ENCODE results near the gene ADRA2C.

ADRA2C gene

DNA sequence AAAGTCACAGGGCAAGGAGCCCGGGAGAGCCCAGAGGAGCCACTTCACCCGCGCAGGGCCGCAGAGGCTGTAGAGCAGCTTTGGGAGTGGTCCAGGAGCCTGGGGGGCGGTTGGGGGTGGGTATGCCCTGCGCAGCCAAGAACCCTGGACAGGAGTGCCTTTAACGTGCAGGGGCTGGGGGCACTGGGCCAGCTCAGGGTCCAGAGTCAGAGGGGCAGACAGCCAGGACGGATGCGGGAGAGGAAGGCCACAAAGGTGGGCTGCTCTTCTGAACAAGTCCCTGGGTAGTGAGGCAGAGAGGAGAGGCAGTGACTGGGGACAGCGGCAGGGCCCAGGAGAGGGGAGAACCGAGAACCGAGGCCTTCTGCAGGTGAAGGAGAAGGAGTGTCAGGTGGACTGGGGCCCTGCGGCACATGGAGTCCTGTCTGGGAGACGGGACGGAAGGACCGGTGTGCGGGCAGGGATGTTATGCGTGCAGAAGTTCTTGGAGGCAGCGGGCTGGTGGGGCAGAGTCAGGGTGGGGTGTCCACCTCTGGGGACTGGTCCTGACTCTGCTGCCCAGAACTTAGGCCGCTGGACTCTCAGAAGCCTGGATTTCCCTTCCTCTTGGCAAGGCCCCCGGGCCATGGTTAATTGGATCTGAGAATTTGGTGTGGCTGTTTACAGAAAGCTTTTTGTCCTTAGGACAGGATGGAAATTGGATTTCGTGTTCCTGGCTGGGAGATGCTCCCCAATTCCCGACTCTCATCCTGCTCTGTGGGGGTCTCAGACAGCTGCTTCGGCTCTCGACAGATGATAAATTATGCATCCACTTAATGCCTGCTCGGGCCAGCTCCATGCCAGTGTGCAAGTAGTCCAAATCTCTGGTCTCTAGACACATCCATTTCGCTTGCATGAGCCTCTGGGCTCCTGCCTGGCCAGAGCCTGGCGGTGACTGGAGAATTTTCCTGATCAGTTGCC lies 31.9 kb downstream of the ADRA2C start:
- no peak for DNase-seq

DNA sequence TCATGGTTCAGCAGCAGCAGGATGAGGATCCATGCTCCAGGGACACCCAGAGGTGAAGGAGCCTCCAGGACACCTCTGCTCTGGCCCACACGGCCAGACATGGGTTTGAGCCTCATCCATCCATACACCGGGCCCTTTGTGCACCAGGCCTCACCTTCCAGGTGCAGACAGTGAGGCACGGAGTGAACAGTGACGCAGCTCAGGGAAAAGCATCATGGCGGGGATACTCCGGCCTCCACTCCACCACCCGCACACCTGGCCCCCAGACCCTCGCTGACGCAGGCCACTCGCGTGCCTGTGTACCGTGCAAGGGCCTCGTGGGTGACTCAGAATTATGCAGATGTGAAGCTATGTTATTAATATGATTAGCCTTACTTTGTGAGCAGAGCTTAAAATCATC lies 33.3 kb downstream of the ADRA2C start:
- DNase-seq = no peak

- DNase-seq = no peak
These were observed 34.2 kb downstream of the ADRA2C start for GRCh38 chr4:3800351-3800750.

DNA sequence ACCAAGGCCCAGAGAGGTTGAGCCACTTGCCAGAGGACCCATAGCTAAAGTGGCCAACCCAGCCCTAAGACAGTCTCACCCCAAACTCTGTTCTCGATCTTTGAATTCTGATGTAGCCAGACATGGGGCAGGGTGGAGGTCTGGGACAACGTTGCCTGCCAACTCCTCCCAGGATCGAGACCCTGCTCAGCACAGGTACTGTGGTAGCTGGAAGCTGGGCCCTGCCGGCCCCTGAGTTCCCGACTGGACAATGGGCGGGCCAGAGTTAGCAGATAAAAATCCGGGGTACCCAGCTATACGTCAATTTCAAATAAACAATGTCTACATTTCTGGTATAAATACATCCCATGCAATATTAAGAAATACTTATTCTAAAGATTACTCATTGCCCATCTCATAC lies 35.3 kb downstream of the ADRA2C start:
- no peak for DNase-seq

DNA sequence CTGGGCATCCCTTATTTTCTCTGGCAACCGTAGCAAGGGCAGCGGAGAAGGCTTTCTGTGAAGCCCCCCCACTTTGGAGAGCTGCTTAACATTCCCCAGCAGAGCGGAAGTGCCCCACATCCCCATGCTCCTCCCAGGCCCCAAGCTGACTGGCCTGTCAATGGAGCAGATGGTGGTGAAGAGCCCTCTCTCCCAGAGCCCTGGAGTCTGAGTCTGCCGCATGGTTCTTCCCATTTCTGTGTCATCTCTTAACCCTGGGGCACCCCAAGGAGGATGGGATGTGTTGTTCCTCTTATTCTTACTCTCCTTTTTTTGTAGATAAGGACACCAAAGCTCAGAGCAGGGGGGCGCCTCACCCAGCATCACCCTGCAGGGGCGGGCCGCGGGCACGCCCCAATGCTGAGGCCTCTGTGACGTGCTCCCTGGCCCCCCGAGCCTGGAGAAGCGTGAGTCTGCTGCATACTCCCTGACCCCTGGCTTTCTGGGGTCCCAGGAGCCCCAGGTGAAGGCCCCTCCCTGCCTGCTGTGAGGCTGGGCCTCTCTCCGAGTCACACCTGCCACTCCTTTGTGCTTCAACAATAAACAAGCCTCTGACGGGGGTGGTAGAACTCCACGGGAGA lies 35.9 kb downstream of the ADRA2C start:
- no peak for DNase-seq

- no peak for DNase-seq
These were observed 36.6 kb downstream of the ADRA2C start for GRCh38 chr4:3802571-3803474.

DNA sequence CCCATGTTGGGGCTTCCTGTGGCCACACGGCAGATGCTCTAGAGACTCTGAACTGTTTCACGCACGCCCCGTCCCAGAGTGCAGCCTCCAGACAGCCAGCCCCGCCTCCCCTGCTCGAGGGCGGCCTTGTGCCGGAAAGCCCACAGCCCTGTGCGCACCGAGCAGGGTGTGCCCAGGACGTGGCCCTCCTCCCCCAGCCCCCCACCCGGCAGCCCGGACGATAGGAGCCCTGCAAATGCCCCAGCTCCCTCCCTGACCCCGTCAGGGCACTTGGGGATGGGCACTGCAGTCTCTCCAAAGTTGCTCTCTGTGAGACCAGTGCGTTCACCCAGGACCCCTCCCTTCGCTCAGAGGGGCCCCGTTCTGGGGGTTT lies 37.3 kb downstream of the ADRA2C start:
- no peak for DNase-seq

DNA sequence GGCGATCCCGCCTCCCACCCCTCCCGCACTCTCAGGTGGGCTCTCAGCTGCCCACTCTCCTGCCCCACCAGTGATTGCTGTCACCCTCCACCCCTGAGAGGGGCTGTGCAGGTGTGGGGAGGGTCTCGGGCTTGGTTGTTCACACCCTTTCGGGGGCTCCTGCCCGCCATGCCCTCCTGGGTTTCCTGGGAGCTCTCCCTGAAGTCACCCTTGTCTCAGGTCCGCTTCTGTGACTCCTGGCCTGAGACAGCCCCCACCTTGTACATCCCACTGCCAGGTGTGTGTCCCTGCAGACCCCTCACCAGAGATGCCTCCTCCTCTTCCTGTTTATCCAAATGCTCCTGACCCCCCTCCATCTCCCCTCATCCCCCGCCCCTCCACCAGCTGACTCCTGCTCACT lies 37.8 kb downstream of the ADRA2C start:
- DNase-seq = no peak

DNA sequence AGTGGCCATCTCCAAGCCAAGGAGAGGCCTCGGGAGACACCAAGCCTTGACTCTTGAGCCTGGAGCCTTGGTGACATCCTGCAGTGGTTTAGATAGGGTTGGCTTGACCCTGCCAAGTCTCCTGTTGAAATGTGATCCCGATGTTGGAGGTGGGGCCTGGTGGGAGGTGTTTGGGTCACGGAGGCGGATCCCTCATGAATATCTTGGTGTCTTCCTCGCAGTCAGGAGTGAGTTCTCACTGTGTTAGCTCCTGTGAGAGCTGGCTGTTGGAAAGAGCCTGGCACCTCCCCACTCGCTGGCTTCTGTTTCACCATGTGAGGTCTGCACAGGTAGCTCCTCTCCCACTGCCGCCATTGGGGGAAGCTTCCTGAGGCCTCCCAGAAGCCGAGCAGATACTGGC lies 38.8 kb downstream of the ADRA2C start:
- no peak for DNase-seq

DNA sequence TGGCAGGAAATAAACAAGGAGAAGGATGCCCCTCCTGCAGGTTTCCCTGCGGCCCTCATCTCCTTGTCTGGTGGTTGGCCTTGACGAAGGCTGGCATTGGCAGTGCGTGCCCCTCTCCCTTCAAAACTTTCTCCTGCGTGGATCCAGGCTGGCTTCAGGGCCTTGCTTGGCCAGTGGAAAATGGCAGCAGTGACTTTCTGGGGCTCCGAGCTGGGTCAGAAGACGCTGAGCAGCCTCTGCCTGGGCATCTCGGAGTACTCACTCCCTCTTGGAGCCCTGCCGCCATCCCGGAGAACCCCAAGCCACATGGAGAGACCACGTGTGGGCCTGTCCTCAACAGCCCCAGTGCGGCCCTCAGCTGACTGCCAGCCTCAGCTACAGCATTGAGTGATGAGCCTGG lies 39.5 kb downstream of the ADRA2C start:
- DNase-seq = no peak

- no peak for DNase-seq
These were observed 41.1 kb downstream of the ADRA2C start for GRCh38 chr4:3807311-3807710.

- DNase-seq = no peak
These were observed 41.8 kb downstream of the ADRA2C start for GRCh38 chr4:3807822-3808496.

GRCh38 chr4:3808597-3808996 lies 42.4 kb downstream of the ADRA2C start:
- no peak for DNase-seq

GRCh38 chr4:3809028-3809427 lies 42.8 kb downstream of the ADRA2C start:
- no peak for DNase-seq

GRCh38 chr4:3809451-3810110 lies 43.4 kb downstream of the ADRA2C start:
- no peak for DNase-seq

GRCh38 chr4:3810111-3810680 lies 44.0 kb downstream of the ADRA2C start:
- no peak for DNase-seq

DNA sequence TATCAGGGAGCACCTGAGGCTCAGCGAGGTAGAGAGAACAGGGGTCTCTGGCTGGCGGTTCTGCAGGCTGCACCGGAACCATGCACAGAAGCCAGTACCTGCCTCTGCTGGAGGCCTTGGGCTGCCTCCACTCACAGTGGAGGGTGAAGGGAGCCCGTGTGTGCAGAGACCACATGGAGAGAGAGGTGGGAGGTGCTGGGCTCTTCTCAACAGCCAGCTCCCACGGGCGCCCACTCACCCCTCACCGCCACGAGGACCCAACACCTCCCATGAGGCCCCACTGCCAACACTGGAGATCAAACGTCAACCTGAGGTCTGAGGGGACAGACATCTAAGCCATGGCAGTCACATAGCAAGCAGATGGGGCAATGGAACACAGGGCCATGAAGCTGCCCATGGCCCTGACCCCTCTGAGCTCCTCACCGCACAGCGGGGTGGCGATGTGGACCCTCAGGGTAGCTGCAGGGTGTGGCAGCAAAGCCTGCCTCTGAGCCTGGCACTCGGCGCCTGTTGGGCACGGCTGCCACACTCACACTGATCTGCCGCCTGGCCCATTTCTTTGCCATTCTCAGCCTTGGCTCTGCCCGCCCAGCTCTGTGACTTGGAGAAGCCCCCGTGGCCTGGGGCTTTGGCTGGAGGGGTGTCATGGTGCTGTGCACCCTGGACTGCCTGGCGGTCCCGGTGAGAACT lies 44.8 kb downstream of the ADRA2C start:
- DNase-seq = no peak

GRCh38 chr4:3811621-3812020 lies 45.4 kb downstream of the ADRA2C start:
- DNase-seq = no peak

- DNase-seq = no peak
These were observed 46.2 kb downstream of the ADRA2C start for GRCh38 chr4:3812211-3812934.

All from fibroblast of skin of abdomen (primary cell).